ENCODE data around the gene PPP1R26. TPM values are rescaled to one million over a fixed set of nuclear protein-coding genes. Genes with fewer than 3 reads are reported as not detected.

The PPP1R26 gene
- total RNA-seq, 1 donor from 2014 or later = 23.3 TPM

- ATAC-seq (ENCODE audit: poor library complexity) (peak; percentile 98), DNase-seq (peak; percentile 93)
- intact Hi-C loops (cut with DNase I) = no loop called here
Observed at GRCh38 chr9:135500525-135501260, 21.1 kb downstream of the PPP1R26 start, which contains the start of gene MRPS2. Gene MRPS2, plus strand, starts transcription at chr9:135500682. Its CDS starts 29 bp downstream, at chr9:135500711.

- ATAC-seq (ENCODE audit: poor library complexity) (no peak), DNase-seq (peak; percentile 35)
- intact Hi-C loops (cut with DNase I) = no loop called here
Observed at GRCh38 chr9:135501261-135502167, 21.9 kb downstream of the PPP1R26 start.

- ATAC-seq (ENCODE audit: poor library complexity) = no peak
- intact Hi-C loops (cut with DNase I) = no loop called here
- DNase-seq = no peak
Observed at GRCh38 chr9:135502168-135502872, 22.7 kb downstream of the PPP1R26 start.

GRCh38 chr9:135502873-135503321 is 23.3 kb downstream of the PPP1R26 start:
- intact Hi-C loops (cut with DNase I) = no loop called here
- DNase-seq (no peak), ATAC-seq (ENCODE audit: poor library complexity) (no peak)

- ATAC-seq (ENCODE audit: poor library complexity) (no peak), DNase-seq (no peak)
- intact Hi-C loops (cut with DNase I) = no loop called here
Observed at GRCh38 chr9:135503371-135504261, 24.0 kb downstream of the PPP1R26 start.

- no peak for ATAC-seq (ENCODE audit: poor library complexity)
- intact Hi-C loops (cut with DNase I) = no loop called here
- peak; percentile 79 for DNase-seq
Observed at GRCh38 chr9:135504262-135505243, 25.0 kb downstream of the PPP1R26 start.

GRCh38 chr9:135505406-135506187 is 26.0 kb downstream of the PPP1R26 start:
- ATAC-seq (ENCODE audit: poor library complexity) (no peak), DNase-seq (no peak)
- intact Hi-C loops (cut with DNase I) = no loop called here

GRCh38 chr9:135506327-135507103 is 26.9 kb downstream of the PPP1R26 start:
- ATAC-seq (ENCODE audit: poor library complexity) (no peak), DNase-seq (no peak)
- intact Hi-C loops (cut with DNase I) = no loop called here

- ATAC-seq (ENCODE audit: poor library complexity) (no peak), DNase-seq (no peak)
- intact Hi-C loops (cut with DNase I) = no loop called here
Observed at GRCh38 chr9:135507104-135508035, 27.8 kb downstream of the PPP1R26 start.

- DNase-seq = no peak
- ATAC-seq (ENCODE audit: poor library complexity) = no peak
- intact Hi-C loops (cut with DNase I) = no loop called here
Observed at GRCh38 chr9:135508211-135508820, 28.7 kb downstream of the PPP1R26 start.

GRCh38 chr9:135509458-135509857 is 29.9 kb downstream of the PPP1R26 start:
- ATAC-seq (ENCODE audit: poor library complexity) (no peak), DNase-seq (no peak)
- intact Hi-C loops (cut with DNase I) = no loop called here

- DNase-seq = no peak
- no peak for ATAC-seq (ENCODE audit: poor library complexity)
- intact Hi-C loops (cut with DNase I) = no loop called here
Observed at GRCh38 chr9:135512241-135512603, 32.6 kb downstream of the PPP1R26 start.

GRCh38 chr9:135512904-135513303 is 33.3 kb downstream of the PPP1R26 start:
- intact Hi-C loops (cut with DNase I) = no loop called here
- no peak for DNase-seq

GRCh38 chr9:135513351-135513846 is 33.8 kb downstream of the PPP1R26 start:
- intact Hi-C loops (cut with DNase I) = no loop called here
- ATAC-seq (ENCODE audit: poor library complexity) (no peak), DNase-seq (no peak)

More at GRCh38 chr9:135512904-135513303, 33.3 kb downstream of the PPP1R26 start:
- no peak for ATAC-seq (ENCODE audit: poor library complexity)

All from Right ventricle myocardium superior (tissue), 1 donor.